Neural progenitor cell (in vitro differentiated cells): ENCODE measurements around the gene PRPF8. TPM values are rescaled to one million over a fixed set of nuclear protein-coding genes. Genes with fewer than 3 reads are reported as not detected.
A peak's percentile ranks its signal among the peaks of the same experiment; 100 is the strongest.

Source experiments
- DNase-seq: peaks from one replicate; pipeline ENCODE4 v3.0.0-alpha.2; 2016; ENCODE audit warnings: low spot score
- H2AFZ ChIP-seq: fragments of 200-600 bp; sonication (generic); replicated peaks from 2 replicates; pipeline ENCODE4 v1.6.1; 2016; ENCODE audit warnings: antibody characterized with exemption
- H3F3A ChIP-seq: fragments of 200-600 bp; sonication (generic); 2 replicates; pipeline ENCODE4 v1.6.1; 2016; ENCODE audit warnings: antibody characterized with exemption, low read depth
- H3K27ac ChIP-seq: fragments of 200-600 bp; sonication (generic); 2 replicates; pipeline ENCODE4 v1.5.1; 2016; ENCODE audit warnings: mild to moderate bottlenecking
- H3K27me3 ChIP-seq: fragments of 200-600 bp; sonication (generic); 2 replicates; pipeline ENCODE4 v1.6.1; 2016; ENCODE audit warnings: mild to moderate bottlenecking, moderate library complexity
- H3K36me3 ChIP-seq: fragments of 200-600 bp; sonication (generic); 2 replicates; pipeline ENCODE4 v1.5.1; 2016
- H3K4me1 ChIP-seq: fragments of 200-600 bp; sonication (generic); 2 replicates; pipeline ENCODE4 v1.6.1; 2016; ENCODE audit warnings: mixed run types
- H3K4me2 ChIP-seq: fragments of 200-600 bp; sonication (generic); 2 replicates; pipeline ENCODE4 v1.6.1; 2016
- H3K4me3 ChIP-seq: fragments of 200-600 bp; sonication (generic); 2 replicates; pipeline ENCODE4 v1.5.1; 2016
- H3K79me2 ChIP-seq: fragments of 200-600 bp; sonication (generic); 2 replicates; pipeline ENCODE4 v1.6.1; 2016; ENCODE audit warnings: low read depth
- H3K9ac ChIP-seq: fragments of 200-600 bp; sonication (generic); 2 replicates; pipeline ENCODE4 v1.6.1; 2016
- H3K9me3 ChIP-seq: fragments of 200-600 bp; sonication (generic); 2 replicates; pipeline ENCODE4 v1.5.1; 2016; ENCODE audit warnings: low read depth
- H4K20me1 ChIP-seq: fragments of 200-600 bp; sonication (generic); 2 replicates; pipeline ENCODE4 v1.6.1; 2016; ENCODE audit warnings: low read depth
- H3K27ac Mint-ChIP-seq: 3 replicates; pipeline ENCODE4 v1.8.0; 2021; ENCODE audit warnings: mixed read lengths
- H3K27me3 Mint-ChIP-seq: 2 replicates; pipeline ENCODE4 v1.8.0; 2022; ENCODE audit warnings: low read depth, mild to moderate bottlenecking, inconsistent platforms, moderate library complexity, mixed read lengths; ENCODE audit not compliant: insufficient read depth
- H3K36me3 Mint-ChIP-seq: 3 replicates; pipeline ENCODE4 v1.8.0; 2021; ENCODE audit warnings: mixed read lengths
- H3K4me1 Mint-ChIP-seq: 3 replicates; pipeline ENCODE4 v1.8.0; 2021; ENCODE audit warnings: mixed read lengths
- H3K4me3 Mint-ChIP-seq: 3 replicates; pipeline ENCODE4 v1.8.0; 2021; ENCODE audit warnings: mild to moderate bottlenecking, moderate library complexity, mixed read lengths
- H3K9me3 Mint-ChIP-seq: 3 replicates; pipeline ENCODE4 v1.8.0; 2020; ENCODE audit warnings: mixed read lengths
- EZH2 ChIP-seq: fragments of 200-600 bp; sonication (generic); IDR thresholded peaks from 2 replicates; pipeline ENCODE4 v1.6.1; 2017; ENCODE audit warnings: antibody characterized with exemption, mild to moderate bottlenecking, moderate library complexity
- EZH2phosphoT487 ChIP-seq: fragments of 200-600 bp; sonication (generic); IDR thresholded peaks from 2 replicates; pipeline ENCODE4 v1.6.1; 2017; ENCODE audit warnings: antibody characterized with exemption
- total RNA-seq: library from RNA; depleted of rRNA; stranded (reverse); fragments of >200 nt; gene quantifications from 2 replicates; pipeline ENCODE4 v1.2.3, GENCODE V29; 2015; ENCODE audit warnings: low replicate concordance
- TF ChIP-seq, protein P1 (sequence below): fragments of 200-600 bp; sonication (generic); IDR thresholded peaks from 2 replicates; pipeline ENCODE4 v1.5.1; 2017; ENCODE audit warnings: antibody characterized with exemption, mild to moderate bottlenecking

Gene PRPF8
- total RNA-seq, 1 donor from 2014 or later: 119 TPM

DNA sequence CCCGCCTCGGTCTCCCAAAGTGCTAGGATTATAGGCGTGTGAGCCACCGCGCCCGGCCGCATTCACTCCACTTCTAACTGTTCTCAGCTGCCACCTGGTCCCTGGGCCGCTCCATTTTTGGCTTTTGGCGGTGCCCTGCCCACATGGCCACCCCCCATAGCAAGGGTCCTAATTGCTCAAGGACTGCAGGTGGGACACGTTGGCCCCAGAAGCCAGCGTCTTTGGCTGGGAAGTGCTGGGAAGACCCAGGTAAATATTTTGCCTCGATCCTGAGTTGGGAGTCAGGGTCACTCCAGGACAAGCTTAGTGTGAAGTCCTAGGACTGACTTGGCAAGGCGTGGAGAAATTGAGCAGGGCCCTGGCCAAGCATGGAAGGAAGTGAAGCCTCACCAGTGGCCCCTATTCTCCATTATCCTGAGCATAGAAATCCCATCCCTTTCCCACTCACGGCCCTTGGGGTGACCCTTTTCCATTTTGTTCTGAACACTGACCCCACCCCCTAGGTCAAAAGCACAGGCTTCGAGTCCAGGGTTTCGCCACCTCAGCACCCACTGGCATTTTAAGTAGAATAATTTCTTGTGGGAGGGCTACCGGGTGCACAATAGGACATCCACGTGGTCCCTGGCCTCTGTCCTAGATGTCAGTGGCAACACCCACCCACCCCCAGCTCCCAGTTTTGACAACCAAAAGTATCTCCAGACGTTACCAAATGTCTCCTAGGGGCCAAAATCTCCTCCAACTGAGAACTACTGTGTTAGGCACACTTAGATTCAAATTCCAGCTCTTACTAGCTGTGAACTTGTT, 33.9 kb upstream of the PRPF8 start:
- no peaks in the 10 kb centered on the region for H3K79me2 ChIP-seq
- no peak overlapping the region for H2AFZ ChIP-seq
- H4K20me1 ChIP-seq: peaks cover 13% of the 10 kb centered on the region
- no peaks in the 10 kb centered on the region for H3K27me3 ChIP-seq
- H3K9me3 ChIP-seq: no peaks in the 10 kb centered on the region
- H3K27me3 Mint-ChIP-seq: peaks cover 3% of the 10 kb centered on the region
- H3K4me1 ChIP-seq: peaks cover 25% of the 10 kb centered on the region
- no peak overlapping the region for H3K9ac ChIP-seq
- peak overlapping the region; percentile 86 for H3K4me2 ChIP-seq
- TF ChIP-seq EZH2phosphoT487 (no peak), EZH2 (no peak)
- TF ChIP-seq, protein P1, sequence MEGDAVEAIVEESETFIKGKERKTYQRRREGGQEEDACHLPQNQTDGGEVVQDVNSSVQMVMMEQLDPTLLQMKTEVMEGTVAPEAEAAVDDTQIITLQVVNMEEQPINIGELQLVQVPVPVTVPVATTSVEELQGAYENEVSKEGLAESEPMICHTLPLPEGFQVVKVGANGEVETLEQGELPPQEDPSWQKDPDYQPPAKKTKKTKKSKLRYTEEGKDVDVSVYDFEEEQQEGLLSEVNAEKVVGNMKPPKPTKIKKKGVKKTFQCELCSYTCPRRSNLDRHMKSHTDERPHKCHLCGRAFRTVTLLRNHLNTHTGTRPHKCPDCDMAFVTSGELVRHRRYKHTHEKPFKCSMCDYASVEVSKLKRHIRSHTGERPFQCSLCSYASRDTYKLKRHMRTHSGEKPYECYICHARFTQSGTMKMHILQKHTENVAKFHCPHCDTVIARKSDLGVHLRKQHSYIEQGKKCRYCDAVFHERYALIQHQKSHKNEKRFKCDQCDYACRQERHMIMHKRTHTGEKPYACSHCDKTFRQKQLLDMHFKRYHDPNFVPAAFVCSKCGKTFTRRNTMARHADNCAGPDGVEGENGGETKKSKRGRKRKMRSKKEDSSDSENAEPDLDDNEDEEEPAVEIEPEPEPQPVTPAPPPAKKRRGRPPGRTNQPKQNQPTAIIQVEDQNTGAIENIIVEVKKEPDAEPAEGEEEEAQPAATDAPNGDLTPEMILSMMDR: no peak
- DNase-seq: no peak
- H3K4me3 ChIP-seq: peak overlapping the region; percentile 72
- peaks cover 51% of the 10 kb centered on the region for H3F3A ChIP-seq
- H3K4me3 Mint-ChIP-seq: peak overlapping the region; percentile 95
- no peak overlapping the region for H3K27ac Mint-ChIP-seq
- H3K4me1 Mint-ChIP-seq: peaks cover 32% of the 10 kb centered on the region
- H3K9me3 Mint-ChIP-seq: no peaks in the 10 kb centered on the region
- no peaks in the 10 kb centered on the region for H3K36me3 ChIP-seq
- no peaks in the 10 kb centered on the region for H3K36me3 Mint-ChIP-seq
- no peak overlapping the region for H3K27ac ChIP-seq

DNA sequence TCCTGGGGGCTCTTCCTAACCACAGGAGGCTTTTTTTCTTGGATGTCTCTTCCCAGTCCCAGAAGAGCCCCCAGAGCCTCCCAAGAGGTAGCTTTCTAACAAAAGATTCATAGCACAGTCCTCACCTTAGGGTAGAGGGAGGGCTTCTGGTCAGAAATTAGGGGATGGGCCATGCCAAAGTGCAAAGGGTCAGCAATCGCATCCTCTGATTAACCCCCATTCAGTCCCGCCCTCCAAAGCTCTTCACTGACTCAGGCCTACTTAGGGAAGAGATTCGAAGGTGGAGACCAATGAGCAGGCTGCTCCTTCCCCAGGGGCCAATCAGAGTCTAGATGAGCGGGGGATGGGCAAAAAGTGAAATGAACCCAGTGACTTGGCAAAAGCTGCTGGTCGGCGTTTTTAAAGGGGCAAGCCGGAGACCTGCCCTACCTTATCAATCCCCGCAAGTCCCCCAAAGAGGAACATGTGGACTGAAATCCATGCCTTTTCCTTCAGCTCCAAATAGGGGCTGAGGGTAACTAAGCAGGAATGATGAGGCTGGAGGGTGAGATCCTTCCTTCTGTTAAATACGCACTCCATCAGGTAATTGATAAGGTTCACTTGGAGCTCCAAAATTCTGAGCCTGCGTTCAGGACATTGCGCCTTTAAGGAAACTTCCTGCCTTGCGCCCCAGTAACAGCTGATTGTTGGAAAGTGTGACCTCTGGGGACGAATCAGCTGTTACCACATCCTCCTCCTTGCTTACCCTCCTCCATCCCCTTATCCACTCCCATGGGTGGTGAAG, 32.4 kb upstream of the PRPF8 start:
- Histone ChIP-seq H3K4me2 (peak overlapping the region; percentile 86), H2AFZ (peak overlapping the region; percentile 48), H3K4me3 (peak overlapping the region; percentile 72), H4K20me1 (peaks cover 13% of the 10 kb centered on the region), H3K27me3 (no peaks in the 10 kb centered on the region), H3F3A (peaks cover 50% of the 10 kb centered on the region), H3K27ac (peak overlapping the region; percentile 96), H3K36me3 (no peaks in the 10 kb centered on the region), H3K4me1 (peaks cover 25% of the 10 kb centered on the region), H3K79me2 (no peaks in the 10 kb centered on the region), H3K9ac (peak overlapping the region; percentile 68), H3K9me3 (no peaks in the 10 kb centered on the region)
- TF ChIP-seq, protein P1: no peak
- TF ChIP-seq EZH2phosphoT487 (no peak), EZH2 (no peak)
- peaks cover 41% of the 10 kb centered on the region for H3K4me1 Mint-ChIP-seq
- peak overlapping the region; percentile 95 for H3K4me3 Mint-ChIP-seq
- H3K36me3 Mint-ChIP-seq: no peaks in the 10 kb centered on the region
- H3K27ac Mint-ChIP-seq: peak overlapping the region; percentile 97
- peaks cover 3% of the 10 kb centered on the region for H3K27me3 Mint-ChIP-seq
- no peaks in the 10 kb centered on the region for H3K9me3 Mint-ChIP-seq
- peak; percentile 97 for DNase-seq

DNA sequence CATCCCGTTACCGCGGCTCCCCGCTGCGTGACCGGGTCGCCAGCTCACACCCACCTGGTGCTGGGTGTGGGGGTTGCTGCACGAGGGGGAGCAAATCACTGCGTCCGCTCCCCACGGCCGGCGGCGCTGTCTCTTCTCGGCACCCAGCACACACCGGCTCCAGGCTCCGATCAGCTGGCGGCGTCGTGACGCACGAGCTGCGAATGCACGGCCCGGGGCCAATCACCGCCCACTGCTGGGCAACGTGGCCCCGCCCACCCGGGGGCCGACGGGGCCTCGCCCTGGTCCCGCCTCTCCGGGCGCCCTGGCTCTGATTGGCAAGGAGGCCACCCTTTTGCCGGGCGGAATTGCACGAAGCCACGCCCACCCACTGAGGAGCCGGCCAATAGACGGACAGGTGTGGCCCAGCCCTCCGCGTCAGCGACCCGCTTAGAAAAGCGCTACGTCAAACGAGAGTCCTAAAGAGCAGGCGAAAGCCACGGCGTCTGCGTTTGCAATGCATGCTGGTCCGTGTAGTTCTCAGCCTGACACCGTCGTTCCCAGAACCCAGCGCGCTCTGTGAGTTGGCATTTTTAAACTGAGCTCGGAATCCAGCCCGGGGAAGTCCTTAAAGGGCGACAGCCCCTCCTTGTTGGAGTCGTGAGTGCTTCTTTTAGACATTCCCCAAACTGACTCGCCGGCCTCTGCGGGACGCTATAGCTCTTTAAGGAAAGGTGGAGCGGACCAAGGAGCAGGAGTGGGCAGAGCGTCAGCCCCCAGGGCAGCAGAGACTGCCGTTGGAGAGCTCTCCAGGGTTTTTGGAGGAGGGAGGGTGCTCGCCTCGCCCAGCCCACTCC, 31.6 kb upstream of the PRPF8 start:
- Mint-ChIP-seq H3K9me3 (no peaks in the 10 kb centered on the region), H3K27ac (peak overlapping the region; percentile 97), H3K36me3 (no peaks in the 10 kb centered on the region), H3K27me3 (peaks cover 3% of the 10 kb centered on the region), H3K4me3 (peak overlapping the region; percentile 95), H3K4me1 (peaks cover 41% of the 10 kb centered on the region)
- H3K4me1 ChIP-seq: peaks cover 25% of the 10 kb centered on the region
- H4K20me1 ChIP-seq: peaks cover 16% of the 10 kb centered on the region
- no peak for TF ChIP-seq EZH2
- no peak for TF ChIP-seq EZH2phosphoT487
- TF ChIP-seq, protein P1: no peak
- H3K36me3 ChIP-seq: no peaks in the 10 kb centered on the region
- H3K9me3 ChIP-seq: no peaks in the 10 kb centered on the region
- no peaks in the 10 kb centered on the region for H3K79me2 ChIP-seq
- H3F3A ChIP-seq: peaks cover 57% of the 10 kb centered on the region
- peak overlapping the region; percentile 96 for H3K27ac ChIP-seq
- peak overlapping the region; percentile 78 for H3K4me3 ChIP-seq
- no peak overlapping the region for H2AFZ ChIP-seq
- peaks cover 6% of the 10 kb centered on the region for H3K27me3 ChIP-seq
- peak overlapping the region; percentile 68 for H3K9ac ChIP-seq
- H3K4me2 ChIP-seq: peak overlapping the region; percentile 91
- DNase-seq: peak; percentile 100
